SK-N-SH (cell line): ENCODE results near the gene CLEC3B. TPM values are rescaled to one million over a fixed set of nuclear protein-coding genes. Genes with fewer than 3 reads are reported as not detected.

Experiments used
- CTCF ChIA-PET: fragments of 300-600, 350-600 bp; formaldehyde crosslinking; extraction: SDS; loops from one replicate; lab custom pipeline; 2021; lab: Yijun Ruan, JAX
- POLR2A ChIA-PET: fragments of 350-600 bp; sonication (Branson Sonifier 250); formaldehyde crosslinking; extraction: SDS; loops from one replicate; lab custom pipeline; 2020; ENCODE audit warnings: antibody characterized with exemption, inconsistent platforms; lab: Yijun Ruan, JAX
- DNase-seq: peaks from one replicate; pipeline ENCODE4 v3.0.0; 2012
- H2AFZ ChIP-seq: fragments of 200-600 bp; sonication (generic); 2 replicates; pipeline ENCODE4 v1.8.1; 2016; ENCODE audit warnings: antibody characterized with exemption, mild to moderate bottlenecking, low read depth
- H3F3A ChIP-seq: fragments of 200-600 bp; sonication (generic); replicated peaks from 2 replicates; pipeline ENCODE3; 2016; ENCODE audit warnings: antibody characterized with exemption, mild to moderate bottlenecking; ENCODE audit not compliant: insufficient read depth
- H3K27ac ChIP-seq, 2 experiments: fragments of 200-500 bp in 1 of 2; fragments of 200-600 bp in 1 of 2; sonication (Bioruptor generic) in 1 of 2; sonication (generic), shearing (Covaris generic) in 1 of 2; 2 replicates each; pipeline versions ENCODE4 v1.5.1 to v1.6.1; 2014 to 2016; ENCODE audit warnings: low read depth in 2 of 2, inconsistent platforms in 1 of 2, low read length in 1 of 2, mild to moderate bottlenecking in 1 of 2, mixed read lengths in 1 of 2
- H3K27me3 ChIP-seq: fragments of 200-600 bp; sonication (generic), shearing (Covaris generic); 2 replicates; pipeline ENCODE4 v1.6.1; 2016; ENCODE audit warnings: mixed run types; ENCODE audit not compliant: insufficient read depth
- H3K36me3 ChIP-seq, 2 experiments: fragments of 200-500 bp in 1 of 2; fragments of 200-600 bp in 1 of 2; sonication (Bioruptor generic) in 1 of 2; sonication (generic) in 1 of 2; replicated peaks in 1 of 2; 2 replicates each; pipeline versions ENCODE3 to v1.5.1; 2014 to 2016; ENCODE audit warnings: low read length in 1 of 2, mild to moderate bottlenecking in 1 of 2; ENCODE audit not compliant: insufficient read depth in 2 of 2, control insufficient read depth in 1 of 2
- H3K4me1 ChIP-seq, 2 experiments: fragments of 200-500 bp in 1 of 2; fragments of 200-600 bp in 1 of 2; sonication (Bioruptor generic) in 1 of 2; sonication (generic), shearing (Covaris generic) in 1 of 2; 2 replicates each; pipeline versions ENCODE4 v1.5.1 to v1.6.1; 2014 to 2016; ENCODE audit warnings: low read depth in 1 of 2, low read length in 1 of 2, mixed run types in 1 of 2; ENCODE audit not compliant: insufficient read depth in 2 of 2, control insufficient read depth in 1 of 2
- H3K4me2 ChIP-seq: fragments of 200-600 bp; sonication (generic), shearing (Covaris generic); 2 replicates; pipeline ENCODE4 v1.6.1; 2017; ENCODE audit warnings: mixed run types
- H3K4me3 ChIP-seq, 2 experiments: fragments of 200-500 bp in 1 of 2; fragments of 200-600 bp in 1 of 2; sonication (Bioruptor generic) in 1 of 2; sonication (generic), shearing (Covaris generic) in 1 of 2; 2 replicates each; pipeline versions ENCODE4 v1.5.1 to v1.8.1; 2014 to 2016; ENCODE audit warnings: low read depth in 2 of 2, inconsistent platforms in 1 of 2, low read length in 1 of 2, mild to moderate bottlenecking in 1 of 2, mixed read lengths in 1 of 2, moderate library complexity in 1 of 2
- H3K79me2 ChIP-seq: fragments of 200-600 bp; sonication (generic); 2 replicates; pipeline ENCODE4 v1.8.1; 2017; ENCODE audit warnings: mild to moderate bottlenecking; ENCODE audit not compliant: insufficient read depth
- H3K9ac ChIP-seq: fragments of 200-600 bp; sonication (generic); 2 replicates; pipeline ENCODE4 v1.6.1; 2017; ENCODE audit warnings: mixed run types
- H3K9me2 ChIP-seq: fragments of 200-600 bp; sonication (generic); 2 replicates; pipeline ENCODE4 v1.6.1; 2017; ENCODE audit warnings: mixed run types
- H3K9me3 ChIP-seq: fragments of 200-600 bp; sonication (generic); 2 replicates; pipeline ENCODE4 v1.6.1; 2017; ENCODE audit warnings: mixed run types, mild to moderate bottlenecking, moderate library complexity
- H4K20me1 ChIP-seq: fragments of 200-600 bp; sonication (generic); 2 replicates; pipeline ENCODE4 v1.6.1; 2017; ENCODE audit warnings: mild to moderate bottlenecking, mixed run types; ENCODE audit not compliant: insufficient read depth
- CHD2 ChIP-seq: fragments of 150-350 bp; IDR thresholded peaks from 2 replicates; pipeline ENCODE4 v1.6.1; 2018; ENCODE audit warnings: low read length; ENCODE audit not compliant: partially characterized antibody
- ELF1 ChIP-seq: IDR thresholded peaks from 2 replicates; pipeline ENCODE4 v1.4.0; 2012
- EP300 ChIP-seq, 2 experiments: IDR thresholded peaks; 2 replicates each; pipeline versions ENCODE4 v1.4.0 to v1.6.1; 2012; ENCODE audit warnings: borderline replicate concordance in 1 of 2, low read depth in 1 of 2, low read length in 1 of 2
- FOXM1 ChIP-seq: IDR thresholded peaks from 2 replicates; pipeline ENCODE4 v1.4.0; 2012; ENCODE audit warnings: low read depth, mild to moderate bottlenecking
- GABPA ChIP-seq: IDR thresholded peaks from 2 replicates; pipeline ENCODE4 v1.4.0; 2012; ENCODE audit warnings: low read depth, mild to moderate bottlenecking
- JUND ChIP-seq: IDR thresholded peaks from 2 replicates; pipeline ENCODE4 v1.4.0; 2012
- MAX ChIP-seq: IDR thresholded peaks from 2 replicates; pipeline ENCODE4 v1.4.0; 2012; ENCODE audit warnings: low read depth
- MXI1 ChIP-seq: IDR thresholded peaks from 2 replicates; pipeline ENCODE4 v1.6.1; 2012; ENCODE audit warnings: mild to moderate bottlenecking, low read depth, low read length, improper control_type of control experiment
- NFIC ChIP-seq: IDR thresholded peaks from 2 replicates; pipeline ENCODE4 v1.4.0; 2012; ENCODE audit warnings: borderline replicate concordance
- NRF1 ChIP-seq: IDR thresholded peaks from 2 replicates; pipeline ENCODE4 v1.6.1; 2012; ENCODE audit warnings: low read depth, mild to moderate bottlenecking, low read length
- PBX3 ChIP-seq: IDR thresholded peaks from 2 replicates; pipeline ENCODE4; 2012
- RFX5 ChIP-seq: IDR thresholded peaks from 2 replicates; pipeline ENCODE4 v1.6.1; 2012; ENCODE audit warnings: mild to moderate bottlenecking, improper control_type of control experiment, low read length
- RXRA ChIP-seq: IDR thresholded peaks from 2 replicates; pipeline ENCODE4 v1.4.0; 2012; ENCODE audit warnings: low read depth, mild to moderate bottlenecking, borderline replicate concordance
- SMC3 ChIP-seq: IDR thresholded peaks from 2 replicates; pipeline ENCODE4 v1.6.1; 2012; ENCODE audit warnings: low read depth, low read length, improper control_type of control experiment
- TAF1 ChIP-seq: IDR thresholded peaks from 2 replicates; pipeline ENCODE4 v1.6.1; 2012; ENCODE audit warnings: low read depth, mild to moderate bottlenecking, low read length, moderate library complexity, borderline replicate concordance
- TEAD4 ChIP-seq: IDR thresholded peaks from 2 replicates; pipeline ENCODE4 v1.4.0; 2012; ENCODE audit warnings: mild to moderate bottlenecking, borderline replicate concordance; ENCODE audit not compliant: insufficient read depth
- YY1 ChIP-seq: IDR thresholded peaks from 2 replicates; pipeline ENCODE4 v1.4.0; 2012; ENCODE audit warnings: low read depth, mild to moderate bottlenecking
- ZBTB33 ChIP-seq: IDR thresholded peaks from 2 replicates; pipeline ENCODE4 v1.4.0; 2012; ENCODE audit warnings: low read depth, borderline replicate concordance
- WGBS: methylation state at CpG from one replicate; pipeline ENCODE4 v1.1.6; 2017; ENCODE audit warnings: low lambda C conversion rate; 5-methylcytosine and 5-hydroxymethylcytosine counted together
- polyA plus RNA-seq, 3 experiments: library from polyadenylated mRNA; depleted of rRNA; stranded (reverse); fragments of >200 nt; gene quantifications; 2 replicates each; pipeline ENCODE4 v1.2.3, GENCODE V29; 2012
- TF ChIP-seq, protein P1 (sequence below): fragments of 200-600 bp; sonication (generic); IDR thresholded peaks from 2 replicates; pipeline ENCODE4 v1.6.1; 2017; ENCODE audit warnings: antibody characterized with exemption, mild to moderate bottlenecking, moderate library complexity

The CLEC3B gene
- polyA plus RNA-seq, 1 of the 3 experiments (the other 2 are of a cell fraction): 0.46 TPM

GRCh38 chr3:45010811-45011333 is 15.2 kb upstream of the CLEC3B start (continued):
- TF ChIP-seq ZBTB33 (peak; percentile 40; the same call in 1 of the 2 replicates), MXI1 (peak; percentile 45; the same call in 1 of the 2 replicates), CHD2 (no peak), TAF1 (peak; percentile 29; the same call in 1 of the 2 replicates), PBX3 (peak; percentile 72), EP300 (IDR thresholded peaks at IDR 0.05; ENCODE audit: borderline replicate concordance in 1 of 2, low read depth in 1 of 2, low read length in 1 of 2) (peak; percentile 45 to 64; a peak in 3 of 4 replicates), SMC3 (no peak), RXRA (0 out of 2 replicates have a peak, but pooled peaks have one; percentile 26), NFIC (peak; percentile 49; the same call in 1 of the 2 replicates), NRF1 (no peak)

- Histone ChIP-seq H3F3A (peaks cover 26% of the 10 kb centered on the region), H3K9me2 (no peaks in the 10 kb centered on the region), H3K36me3 (peaks cover 8 to 12% of the 10 kb centered on the region in 2 experiments), H4K20me1 (no peaks in the 10 kb centered on the region), H3K9me3 (no peaks in the 10 kb centered on the region), H2AFZ (no peak overlapping the region), H3K4me2 (peak overlapping the region; percentile 66), H3K9ac (peak overlapping the region; percentile 65), H3K4me3 (peak overlapping the region in 1 of 2 experiments; percentile 31; a peak in 3 of 4 replicates), H3K27me3 (no peaks in the 10 kb centered on the region), H3K79me2 (no peaks in the 10 kb centered on the region), H3K4me1 (peaks cover 25 to 28% of the 10 kb centered on the region in 2 experiments), H3K27ac (peak overlapping the region; percentile 78 to 87)
- CTCF ChIA-PET: interaction anchor here (0.8 to 1.4 kb wide), 6 partner anchors 17 to 649 kb away, joined by 3 to 5 read pairs (median 4); no protein-coding TSS in a partner anchor
- POLR2A ChIA-PET: no interaction called here
- no peak for DNase-seq
- 33% methylated on average over 7 of the region's 7 CpGs for WGBS
- TF ChIP-seq RFX5: no peak
- peak; percentile 16; the same call in 1 of the 2 replicates for TF ChIP-seq NFIC
- peak in 1 of 2 experiments; percentile 32; a peak in 1 of 4 replicates for TF ChIP-seq EP300 (IDR thresholded peaks at IDR 0.05; ENCODE audit: borderline replicate concordance in 1 of 2, low read depth in 1 of 2, low read length in 1 of 2)
- TF ChIP-seq MAX: no peak
- TF ChIP-seq FOXM1: no peak
- peak; percentile 24; the same call in 1 of the 2 replicates for TF ChIP-seq JUND
- no peak for TF ChIP-seq ZBTB33
- no peak for TF ChIP-seq GABPA
- TF ChIP-seq TAF1: no peak
- peak; percentile 72; the same call in 1 of the 2 replicates for TF ChIP-seq PBX3
- no peak for TF ChIP-seq ELF1
- TF ChIP-seq, protein P1, sequence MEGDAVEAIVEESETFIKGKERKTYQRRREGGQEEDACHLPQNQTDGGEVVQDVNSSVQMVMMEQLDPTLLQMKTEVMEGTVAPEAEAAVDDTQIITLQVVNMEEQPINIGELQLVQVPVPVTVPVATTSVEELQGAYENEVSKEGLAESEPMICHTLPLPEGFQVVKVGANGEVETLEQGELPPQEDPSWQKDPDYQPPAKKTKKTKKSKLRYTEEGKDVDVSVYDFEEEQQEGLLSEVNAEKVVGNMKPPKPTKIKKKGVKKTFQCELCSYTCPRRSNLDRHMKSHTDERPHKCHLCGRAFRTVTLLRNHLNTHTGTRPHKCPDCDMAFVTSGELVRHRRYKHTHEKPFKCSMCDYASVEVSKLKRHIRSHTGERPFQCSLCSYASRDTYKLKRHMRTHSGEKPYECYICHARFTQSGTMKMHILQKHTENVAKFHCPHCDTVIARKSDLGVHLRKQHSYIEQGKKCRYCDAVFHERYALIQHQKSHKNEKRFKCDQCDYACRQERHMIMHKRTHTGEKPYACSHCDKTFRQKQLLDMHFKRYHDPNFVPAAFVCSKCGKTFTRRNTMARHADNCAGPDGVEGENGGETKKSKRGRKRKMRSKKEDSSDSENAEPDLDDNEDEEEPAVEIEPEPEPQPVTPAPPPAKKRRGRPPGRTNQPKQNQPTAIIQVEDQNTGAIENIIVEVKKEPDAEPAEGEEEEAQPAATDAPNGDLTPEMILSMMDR: no peak
- TF ChIP-seq TEAD4: peak; percentile 75
- peak; percentile 30; the same call in 1 of the 2 replicates for TF ChIP-seq YY1
- TF ChIP-seq CHD2: no peak
Measured at GRCh38 chr3:45011756-45012508, 14.2 kb upstream of the CLEC3B start.
